H4 (cell line): Measurements from ENCODE around the gene GYS2. TPM values are rescaled to one million over a fixed set of nuclear protein-coding genes. Genes with fewer than 3 reads are reported as not detected.

Experiments used
- DNase-seq: peaks from one replicate; pipeline ENCODE4 v3.0.0-alpha.2; 2015; ENCODE audit warnings: low spot score
- total RNA-seq: library from RNA; depleted of rRNA; stranded (reverse); fragments of >200 nt; shearing (Covaris generic); gene quantifications from 2 replicates; pipeline ENCODE4 v1.2.3, GENCODE V29; 2014

The GYS2 gene
- total RNA-seq, 1 experiment from 2014 or later, result not detected

DNA sequence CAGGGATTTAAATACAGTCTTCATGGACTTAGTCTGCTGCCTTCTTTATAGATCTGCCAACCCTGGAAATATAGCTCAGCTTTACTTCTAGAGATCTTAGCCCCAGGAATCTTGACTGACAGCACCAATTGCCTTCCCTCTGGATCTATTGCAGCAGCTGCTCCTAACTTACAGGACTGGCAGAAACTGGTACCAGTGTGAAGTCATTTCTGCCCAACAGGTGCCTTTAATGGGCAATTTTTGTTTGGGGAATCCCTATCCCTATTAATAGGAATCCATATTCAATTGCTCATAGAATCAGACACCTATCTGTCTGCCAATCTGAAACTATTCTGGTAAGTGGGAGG is 51.3 kb downstream of the GYS2 start:
- no peak for DNase-seq

DNA sequence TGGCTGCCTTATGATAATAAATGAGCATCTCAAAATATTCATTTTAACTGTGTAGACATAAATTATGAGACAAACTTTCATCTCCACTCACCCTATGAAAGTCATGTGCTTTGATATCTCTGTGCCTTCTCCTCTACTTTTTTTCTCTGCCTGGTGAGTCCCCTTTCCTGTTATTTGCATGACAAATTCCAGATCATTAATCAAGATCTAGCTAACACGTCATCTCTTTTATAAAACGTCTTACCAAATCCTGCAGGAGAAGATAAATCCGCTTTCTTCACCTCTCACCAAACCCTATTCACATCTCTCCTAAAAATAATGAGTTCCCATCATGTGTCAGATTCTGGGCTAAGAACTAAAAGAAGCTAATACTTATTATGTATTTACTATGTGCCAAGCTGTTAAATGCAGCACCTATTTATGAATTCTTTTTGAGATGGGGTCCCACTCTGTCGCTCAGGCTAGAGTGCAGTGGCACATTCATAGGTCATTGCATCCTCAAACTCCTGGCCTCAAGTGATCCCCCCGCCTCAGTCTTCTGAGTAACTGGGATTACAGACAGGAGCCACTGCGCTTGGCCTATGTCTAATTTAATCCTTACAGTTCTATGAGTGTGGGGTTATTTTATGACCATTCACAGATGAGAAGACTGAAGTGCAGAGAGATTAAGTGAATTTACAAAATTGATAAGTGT is 51.9 kb downstream of the GYS2 start:
- no peak for DNase-seq

DNA sequence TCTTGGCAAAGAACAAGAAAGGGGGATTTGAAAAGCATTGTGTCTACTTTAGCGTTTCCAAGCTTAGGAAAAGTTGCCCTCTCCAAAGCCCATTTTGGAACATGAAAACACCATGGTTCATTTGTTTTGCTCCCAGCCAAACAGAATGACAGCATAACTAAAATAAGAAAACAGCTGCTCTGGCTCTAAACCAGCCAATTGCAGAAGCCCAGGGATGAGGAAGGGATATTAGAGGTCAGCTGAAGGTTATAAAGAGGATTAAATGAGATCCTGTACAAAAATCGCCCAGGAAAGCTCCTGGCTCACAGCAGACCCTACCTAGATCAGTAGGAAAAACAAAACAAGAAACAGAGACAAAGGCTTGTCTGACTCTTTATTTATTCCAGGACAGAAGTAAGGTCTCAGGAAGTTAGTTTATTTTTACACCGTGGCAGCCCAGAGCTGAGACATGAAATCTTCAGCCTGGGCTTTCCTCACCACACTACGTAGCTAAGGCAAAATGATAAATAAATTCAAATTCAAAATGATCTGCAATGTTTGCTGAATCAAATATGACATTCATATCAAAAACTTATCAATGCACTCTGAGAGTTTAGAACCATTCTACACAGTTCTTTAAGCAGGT is 52.7 kb downstream of the GYS2 start:
- DNase-seq, result no peak

DNA sequence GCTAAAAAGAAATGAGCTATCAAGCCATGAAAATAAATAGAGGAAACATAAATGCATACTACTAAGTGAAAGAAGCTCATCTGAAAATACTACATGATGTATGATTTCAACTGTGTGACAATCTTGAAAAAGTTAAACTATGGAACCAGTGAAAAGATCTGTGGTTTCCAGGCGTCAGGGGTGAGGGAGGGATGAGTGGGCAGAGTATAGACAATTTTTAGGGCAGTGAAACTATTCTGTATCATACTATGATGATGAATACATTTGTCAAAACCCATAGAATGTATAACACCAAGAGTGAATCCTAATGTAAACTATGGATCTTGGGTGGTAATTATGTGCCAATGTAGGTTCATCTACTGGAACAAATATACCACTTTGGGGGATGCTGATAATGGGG is 57.2 kb downstream of the GYS2 start:
- DNase-seq, result no peak

DNA sequence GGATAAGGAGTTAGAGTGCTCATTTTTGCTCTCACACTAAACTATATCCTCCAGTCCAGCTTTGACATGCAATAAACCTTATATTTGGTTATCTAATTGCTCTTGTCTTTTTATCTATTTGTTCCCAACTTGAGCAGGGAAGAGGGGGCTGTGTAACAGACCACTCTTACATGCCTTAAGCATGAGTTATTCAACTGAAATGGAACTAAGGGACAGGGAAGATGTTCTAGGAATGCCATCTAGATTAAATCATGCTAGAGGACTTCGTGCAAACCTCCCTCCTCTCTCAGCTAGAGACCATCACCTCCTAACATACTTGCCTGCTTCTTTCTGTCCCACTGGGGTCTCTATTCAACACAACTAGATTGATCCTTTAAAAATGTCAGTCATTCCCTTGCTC is 57.9 kb downstream of the GYS2 start:
- DNase-seq, result no peak

DNA sequence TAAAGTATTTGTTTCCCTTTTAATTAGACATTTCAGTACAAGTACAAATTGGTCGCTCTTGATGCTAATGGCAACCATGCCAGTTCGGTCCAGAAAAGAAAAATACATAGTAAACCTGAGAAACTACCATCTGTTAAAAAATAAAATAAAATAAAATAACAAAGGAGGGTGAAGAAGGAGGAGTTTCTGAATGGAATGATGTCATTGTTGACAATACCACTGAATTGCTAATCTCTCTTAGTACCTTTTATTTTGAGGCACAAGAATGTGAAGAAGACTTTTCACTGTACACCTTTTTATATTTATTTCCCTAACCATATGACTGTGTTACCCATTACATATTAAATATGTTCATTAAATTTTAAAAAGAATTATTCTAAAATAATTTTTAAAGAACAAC is 59.1 kb downstream of the GYS2 start:
- DNase-seq, result no peak

DNA sequence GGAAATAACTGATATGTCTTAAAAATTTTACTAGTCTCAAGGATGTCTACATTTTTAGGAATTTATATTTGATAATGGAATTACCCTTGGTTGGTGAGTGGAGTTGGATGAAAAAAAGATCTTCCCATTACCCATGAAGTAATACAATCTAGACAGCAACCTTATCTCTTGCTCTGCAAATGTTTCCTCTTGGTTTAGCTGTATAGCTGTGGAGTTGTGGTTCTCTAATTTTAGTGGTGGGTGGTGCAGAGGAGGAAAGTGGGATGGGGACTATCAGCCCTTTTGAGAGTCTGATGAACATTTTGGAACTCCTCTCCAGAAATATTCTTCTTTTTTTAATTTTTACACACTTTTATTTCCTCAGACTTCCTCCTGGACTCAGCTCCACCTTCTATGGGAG is 61.5 kb downstream of the GYS2 start:
- DNase-seq, result no peak

DNA sequence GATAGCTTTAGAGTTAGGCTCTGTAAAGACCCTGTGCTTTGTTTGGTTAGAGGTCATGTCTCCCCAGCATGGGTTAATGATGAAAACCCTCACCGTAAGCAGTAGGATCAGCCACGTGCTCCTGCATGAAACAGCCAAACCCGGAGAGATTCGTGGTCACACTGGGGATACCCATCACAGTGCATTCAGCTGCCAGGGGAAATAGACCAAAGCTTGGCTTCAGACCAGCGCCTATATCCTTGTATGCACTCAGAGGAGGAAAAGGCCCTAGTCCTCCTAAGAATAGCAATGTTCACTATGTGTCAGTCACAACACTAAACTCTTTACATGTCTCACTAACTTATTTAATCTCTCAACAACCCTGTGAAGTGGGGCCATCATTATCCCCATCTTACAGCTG is 62.2 kb downstream of the GYS2 start:
- DNase-seq, result no peak

DNA sequence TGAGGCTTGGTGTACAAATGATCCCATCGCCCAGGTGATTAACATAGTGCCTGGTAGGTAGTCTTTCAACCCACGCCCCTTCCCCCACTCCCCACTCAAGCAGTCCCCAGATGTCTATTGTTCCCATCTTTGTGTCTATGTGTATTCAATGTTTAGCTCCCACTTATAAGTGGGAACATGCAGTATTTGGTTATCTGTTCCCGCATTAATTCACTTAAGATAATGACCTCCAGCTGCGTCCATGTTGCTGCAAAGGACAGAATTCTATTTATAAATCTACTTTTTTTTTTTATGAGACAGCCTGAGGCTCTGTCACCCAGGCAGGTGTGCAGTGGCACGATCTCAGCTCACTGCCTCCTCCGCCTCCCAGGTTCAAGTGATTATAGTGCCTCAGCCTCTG is 62.9 kb downstream of the GYS2 start:
- no peak for DNase-seq

DNA sequence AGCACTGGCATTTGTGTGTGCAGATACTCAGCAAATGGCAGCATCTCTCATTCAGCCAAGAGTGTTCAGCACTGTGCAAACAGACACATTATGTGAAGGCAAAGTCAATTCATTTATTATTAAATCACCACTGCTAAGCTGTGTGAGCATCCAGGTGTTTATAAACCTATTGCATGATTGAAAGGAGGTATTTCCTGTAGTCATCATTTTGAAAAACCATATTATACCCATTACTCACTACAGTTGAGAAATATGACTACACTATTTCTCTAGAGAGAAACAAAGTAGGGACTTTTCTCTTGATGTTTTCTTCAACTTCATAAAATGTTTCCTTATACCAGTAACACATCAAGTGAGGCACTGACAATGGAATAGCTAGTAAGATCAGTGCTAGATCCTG is 64.8 kb downstream of the GYS2 start:
- DNase-seq, result no peak

DNA sequence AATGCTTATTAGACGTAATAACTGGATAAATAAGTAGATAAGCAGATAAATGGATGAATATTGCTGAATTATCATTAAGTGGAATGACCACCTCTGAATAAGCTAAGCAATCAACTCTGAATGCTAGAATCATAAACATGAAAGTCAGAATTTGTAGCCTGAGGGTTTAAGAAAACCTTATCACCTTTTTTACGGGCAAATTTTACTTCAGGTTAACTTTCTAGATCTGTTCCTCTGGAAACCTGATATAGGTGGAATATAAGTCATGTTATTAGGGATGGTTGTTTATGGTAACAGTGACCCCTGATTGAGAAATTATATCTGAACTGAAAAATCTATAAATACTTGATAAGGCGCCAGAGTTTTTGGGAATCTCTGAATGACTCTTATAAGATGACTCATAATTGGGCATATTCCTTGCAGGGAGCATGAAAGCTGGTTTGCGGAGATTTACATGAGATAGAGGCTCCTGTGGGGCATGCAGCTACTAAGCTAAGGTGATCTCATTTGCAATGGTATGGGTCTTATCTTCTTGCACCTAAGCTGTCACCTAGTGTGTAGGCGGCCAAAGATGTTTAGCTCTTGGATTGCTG is 66.5 kb downstream of the GYS2 start:
- no peak for DNase-seq

DNA sequence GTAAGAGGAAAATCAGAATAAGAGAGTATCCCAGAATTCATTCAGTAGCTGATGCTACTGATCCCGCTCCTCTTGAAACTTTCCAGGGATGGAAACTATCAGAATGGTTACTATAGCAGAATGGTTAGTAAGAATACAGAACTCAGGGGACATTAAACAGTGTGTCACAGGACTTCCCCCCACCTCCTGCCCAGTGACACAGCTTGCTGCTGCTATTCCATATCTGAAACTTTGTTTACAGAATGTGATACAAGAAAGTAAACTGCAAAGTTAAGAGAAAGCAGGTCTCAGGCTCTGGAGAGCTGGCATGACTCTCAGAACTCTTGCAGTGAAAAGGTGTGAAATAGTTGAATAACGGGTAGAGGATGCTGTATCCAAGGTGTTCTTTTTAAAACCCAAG is 75.2 kb downstream of the GYS2 start:
- no peak for DNase-seq

DNA sequence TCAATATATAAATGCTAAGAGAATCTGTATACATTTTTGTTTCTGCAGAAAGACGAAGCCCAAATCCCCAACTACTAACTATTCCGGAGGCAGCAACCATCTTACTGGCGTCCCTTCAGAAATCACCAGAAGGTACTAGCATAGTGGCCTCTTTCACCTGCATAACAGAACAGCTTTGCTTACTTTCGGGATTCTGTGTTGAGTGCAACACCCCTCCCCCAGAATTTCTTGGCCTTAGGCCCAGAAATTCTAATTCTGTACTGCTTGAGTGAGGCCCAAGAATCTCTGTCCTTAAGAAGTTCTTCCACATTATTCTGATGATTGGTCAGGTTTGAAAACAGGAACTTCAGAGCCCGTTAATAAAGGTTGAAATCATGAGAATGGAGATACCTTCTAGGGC is 75.7 kb downstream of the GYS2 start:
- no peak for DNase-seq

DNA sequence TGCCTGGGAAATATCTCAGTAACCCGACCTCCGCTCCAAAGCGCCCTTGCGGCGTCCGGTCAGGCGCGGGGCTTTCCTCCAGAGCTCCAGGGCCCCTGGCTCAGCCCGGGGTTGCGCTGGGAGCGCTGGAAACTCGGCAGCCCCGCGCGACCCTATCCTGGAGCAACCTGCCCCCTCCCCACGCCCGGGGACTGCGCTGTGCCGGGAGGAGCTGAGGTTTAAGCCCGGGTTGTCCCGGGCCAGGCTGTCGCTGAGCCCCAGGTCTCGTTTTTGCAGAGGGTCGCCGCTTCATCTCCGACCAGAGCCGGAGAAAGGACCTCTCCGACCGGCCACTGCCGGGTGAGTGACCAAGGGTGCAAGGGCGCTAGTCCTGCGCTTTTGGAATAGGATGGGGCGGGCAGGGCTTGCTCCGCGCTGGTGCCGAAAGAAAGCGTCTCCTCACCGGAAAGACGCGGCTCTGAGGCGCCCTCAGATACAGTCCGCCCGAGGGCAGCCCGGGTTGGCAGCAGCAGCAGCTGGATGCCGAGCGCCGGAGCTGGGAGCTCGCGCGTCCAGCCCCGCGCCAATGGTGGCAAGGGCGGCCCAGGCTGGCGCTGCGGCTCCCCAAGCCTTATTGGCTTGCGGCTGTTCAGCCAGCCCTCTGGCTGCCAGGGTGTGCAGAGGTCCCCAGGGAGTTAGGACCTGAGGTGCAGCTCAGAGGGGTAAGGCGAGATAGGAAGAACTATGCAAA is 77.0 kb downstream of the GYS2 start:
- DNase-seq, result peak; percentile 20

DNA sequence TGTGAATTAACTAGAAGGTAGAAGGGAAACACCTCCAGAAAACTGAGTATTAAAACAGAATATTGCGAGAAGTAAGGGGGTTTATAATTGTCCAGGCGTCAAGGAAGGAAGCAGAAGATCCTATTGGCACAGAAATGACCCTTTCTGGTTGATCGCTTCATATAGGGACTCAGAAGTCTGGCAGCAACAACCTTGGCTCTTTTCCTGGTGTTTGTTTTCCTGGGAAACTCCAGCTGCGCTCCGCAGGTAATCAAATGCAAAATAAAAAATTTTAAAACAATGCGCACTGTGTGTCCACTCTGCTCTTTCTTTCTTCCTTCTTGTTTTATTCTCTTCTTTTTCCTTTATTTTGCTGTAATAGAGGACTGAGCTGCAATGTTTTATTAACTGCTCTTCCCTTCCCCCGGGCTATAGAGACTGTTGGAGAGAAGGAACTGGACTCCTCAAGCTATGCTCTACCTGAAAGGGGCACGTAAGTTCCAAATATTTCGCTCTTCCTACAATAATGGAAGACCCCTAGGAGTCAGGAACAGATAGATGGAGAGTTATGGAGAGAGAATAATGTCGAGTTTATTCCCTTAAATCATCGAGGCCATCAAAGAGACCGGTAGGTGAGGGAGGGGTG is 77.8 kb downstream of the GYS2 start:
- DNase-seq, result no peak

DNA sequence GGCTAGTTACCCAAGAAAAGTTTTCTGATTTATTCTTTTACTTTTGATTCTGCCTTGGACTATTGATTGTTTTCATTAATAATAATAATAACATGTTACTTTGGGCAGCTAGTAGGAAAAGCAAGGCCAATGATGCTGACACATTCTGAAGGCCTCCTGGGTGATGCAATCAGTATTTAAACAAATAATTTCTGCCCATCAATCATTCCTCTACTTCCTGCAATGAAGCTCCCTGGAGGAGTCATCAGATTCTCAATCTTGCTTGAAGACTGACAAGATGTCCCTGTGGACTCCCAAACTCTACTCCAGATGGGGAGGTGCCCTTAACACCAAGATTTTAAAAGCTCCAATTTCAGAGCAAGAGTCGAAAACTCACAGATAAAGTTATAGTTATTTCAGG is 78.6 kb downstream of the GYS2 start, which contains the start of gene SPX:
SPX (plus strand) TSS at position 244 of the 400 bp plus-strand sequence. CDS start 177 bp downstream, outside the sequence.
- no peak for DNase-seq

DNA sequence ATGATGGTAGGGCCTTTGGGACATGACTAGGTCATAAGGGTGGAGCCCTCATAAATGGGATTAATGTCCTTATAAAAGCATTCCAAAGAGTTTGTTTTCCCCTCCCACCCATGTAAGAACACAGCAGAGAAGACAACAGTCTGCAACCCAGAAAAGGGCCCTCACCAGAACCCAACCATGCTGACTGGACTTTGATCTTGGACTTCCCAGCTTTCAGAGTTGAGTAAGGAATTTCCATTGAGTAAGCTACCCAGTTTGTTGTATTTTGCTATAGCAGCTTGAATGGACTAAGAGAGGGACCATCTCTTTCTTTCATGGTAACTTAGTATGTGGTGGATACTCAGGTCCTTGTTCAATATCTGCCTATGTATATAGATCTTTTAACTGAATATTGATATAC is 81.5 kb downstream of the GYS2 start:
- DNase-seq, result no peak

DNA sequence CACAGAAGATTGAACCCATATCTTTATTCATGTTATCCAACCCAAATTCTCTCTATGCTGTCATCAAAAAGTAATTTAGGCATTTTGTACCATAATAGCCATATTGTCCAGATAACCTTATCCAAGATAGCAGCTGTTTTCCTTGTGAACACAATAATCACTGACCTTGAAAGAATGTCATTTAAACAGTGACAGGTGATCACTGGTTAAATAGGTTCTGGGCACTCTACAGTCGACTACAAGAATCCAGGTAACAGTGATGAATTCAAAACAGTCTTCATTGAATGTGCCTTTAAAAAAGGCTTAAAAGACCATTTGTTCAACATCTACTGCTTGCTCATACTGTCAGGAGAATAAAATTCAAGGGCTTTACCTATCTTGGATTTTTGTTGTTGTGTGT is 83.1 kb downstream of the GYS2 start:
- no peak for DNase-seq

DNA sequence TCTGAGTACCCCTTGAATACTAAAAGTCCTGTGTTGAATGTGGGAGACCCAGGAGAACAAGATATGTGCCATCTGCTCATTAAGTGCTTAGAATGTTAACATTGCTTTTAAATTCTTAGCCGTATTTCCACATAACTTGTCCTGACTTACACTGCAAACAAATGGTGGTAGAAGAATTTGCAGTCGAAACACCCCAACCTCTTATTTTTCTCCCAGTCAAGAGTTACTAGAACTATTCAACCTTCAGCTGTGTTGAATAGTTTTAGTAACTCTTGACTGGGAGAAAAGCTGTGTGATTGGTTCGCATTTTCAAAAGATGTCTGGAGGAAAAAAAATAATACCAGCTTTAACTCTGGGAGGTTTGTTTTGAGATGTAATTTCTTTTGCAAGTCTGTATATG is 86.2 kb downstream of the GYS2 start:
- no peak for DNase-seq

DNA sequence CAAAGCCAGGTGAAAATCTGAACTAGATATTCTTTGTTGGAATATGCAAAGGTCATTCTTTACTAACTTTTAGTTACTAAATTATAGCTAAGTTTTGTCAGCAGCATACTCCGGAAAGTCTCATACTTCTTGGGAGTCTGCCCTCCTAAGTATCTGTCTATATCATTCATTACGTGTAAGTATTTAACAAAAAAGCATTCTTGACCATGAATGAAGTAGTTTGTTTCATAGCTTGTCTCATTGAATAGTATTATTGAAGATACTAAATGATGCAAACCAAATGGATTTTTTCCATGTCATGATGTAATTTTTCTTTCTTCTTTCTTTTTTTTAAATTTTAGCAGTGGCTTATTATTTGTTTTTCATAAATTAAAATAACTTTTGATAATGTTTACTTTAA is 88.4 kb downstream of the GYS2 start:
- no peak for DNase-seq

DNA sequence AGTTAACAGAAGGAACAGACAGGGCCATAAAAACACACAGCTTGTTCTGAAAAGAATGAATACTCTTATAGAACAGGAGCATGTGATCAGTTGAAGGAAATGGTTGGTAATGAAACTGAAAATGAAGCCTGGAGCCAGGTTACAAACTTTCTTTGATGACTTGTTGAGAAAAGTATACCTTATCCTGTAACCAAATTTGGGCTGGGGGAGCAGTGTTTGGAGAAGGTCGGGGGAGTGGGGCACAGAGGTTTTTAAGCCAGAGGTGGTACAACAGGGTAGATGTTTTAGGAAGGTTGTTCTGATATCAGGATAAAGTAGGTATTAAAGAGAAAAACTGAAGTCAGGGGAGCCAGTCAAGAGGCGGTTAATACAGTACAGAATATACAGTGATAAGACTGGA is 94.9 kb downstream of the GYS2 start:
- DNase-seq, result no peak

DNA sequence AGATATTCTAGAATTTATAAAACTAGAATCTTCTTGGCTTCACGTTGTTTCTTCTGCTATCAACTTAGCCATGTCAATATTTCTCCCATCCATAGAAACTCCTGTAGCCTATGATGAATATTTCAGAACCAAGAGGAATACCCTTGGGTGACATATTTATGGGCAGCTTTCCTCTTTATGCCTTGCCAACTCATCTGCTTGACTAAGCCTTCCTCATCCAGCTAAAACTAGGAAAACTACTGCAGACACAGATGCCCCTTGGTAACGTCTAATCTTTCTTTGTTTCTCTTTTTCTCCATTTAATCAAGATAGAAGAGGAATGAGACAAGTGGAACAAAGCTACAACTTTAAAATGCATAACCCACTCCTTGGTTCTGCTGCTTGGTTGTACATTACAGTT is 96.8 kb downstream of the GYS2 start:
- DNase-seq, result no peak
